Ovary (tissue), 3 donors: Measurements from ENCODE around the gene DGKD.

ENCODE experiments used
- EP300 ChIP-seq: sonication (generic); formaldehyde crosslinking; IDR thresholded peaks from one replicate; pipeline ENCODE4 v1.6.1; 2017; ENCODE audit warnings: antibody characterized with exemption
- TF ChIP-seq, protein P1 (sequence below), 3 donors: fragments of 450-650 bp in 2 of 3; fragments of 200-600 bp in 1 of 3; IDR thresholded peaks; one replicate each; pipeline versions ENCODE4 v1.5.1 to v1.8.0; 2016 to 2022; ENCODE audit warnings: antibody characterized with exemption in 3 of 3, mild to moderate bottlenecking in 1 of 3
- donor health status: DM: no; HTN: no; CAD: no.

DNA sequence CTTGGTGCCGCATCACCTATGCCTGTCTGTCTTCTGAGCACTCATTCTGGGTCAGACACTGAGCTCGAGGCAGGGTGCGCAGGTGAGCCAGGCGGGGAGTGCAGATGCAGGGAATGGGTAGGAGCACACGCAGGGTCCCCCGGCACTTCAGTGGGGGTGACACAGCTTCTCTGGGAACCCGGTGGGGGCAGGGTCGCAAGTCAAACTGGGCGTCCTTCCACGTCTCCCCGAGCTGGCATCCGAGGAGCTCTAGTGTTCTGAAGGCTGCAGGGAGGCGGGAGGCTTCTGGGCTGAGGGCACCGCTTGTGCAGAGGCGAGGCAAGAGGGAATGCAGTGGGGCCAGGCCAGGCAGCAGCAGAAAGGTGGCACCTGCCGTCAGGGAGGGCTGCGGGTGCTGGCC lies 86.0 kb downstream of the DGKD start:
- TF ChIP-seq, protein P1, sequence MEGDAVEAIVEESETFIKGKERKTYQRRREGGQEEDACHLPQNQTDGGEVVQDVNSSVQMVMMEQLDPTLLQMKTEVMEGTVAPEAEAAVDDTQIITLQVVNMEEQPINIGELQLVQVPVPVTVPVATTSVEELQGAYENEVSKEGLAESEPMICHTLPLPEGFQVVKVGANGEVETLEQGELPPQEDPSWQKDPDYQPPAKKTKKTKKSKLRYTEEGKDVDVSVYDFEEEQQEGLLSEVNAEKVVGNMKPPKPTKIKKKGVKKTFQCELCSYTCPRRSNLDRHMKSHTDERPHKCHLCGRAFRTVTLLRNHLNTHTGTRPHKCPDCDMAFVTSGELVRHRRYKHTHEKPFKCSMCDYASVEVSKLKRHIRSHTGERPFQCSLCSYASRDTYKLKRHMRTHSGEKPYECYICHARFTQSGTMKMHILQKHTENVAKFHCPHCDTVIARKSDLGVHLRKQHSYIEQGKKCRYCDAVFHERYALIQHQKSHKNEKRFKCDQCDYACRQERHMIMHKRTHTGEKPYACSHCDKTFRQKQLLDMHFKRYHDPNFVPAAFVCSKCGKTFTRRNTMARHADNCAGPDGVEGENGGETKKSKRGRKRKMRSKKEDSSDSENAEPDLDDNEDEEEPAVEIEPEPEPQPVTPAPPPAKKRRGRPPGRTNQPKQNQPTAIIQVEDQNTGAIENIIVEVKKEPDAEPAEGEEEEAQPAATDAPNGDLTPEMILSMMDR (IDR thresholded peaks at IDR 0.05): no peak
- no peak for TF ChIP-seq EP300
